ENCODE results near the gene ALCAM. TPM values are rescaled to one million over a fixed set of nuclear protein-coding genes. Genes with fewer than 3 reads are reported as not detected.

The ALCAM gene
- total RNA-seq, 1 experiment from 2014 or later: 0.85 TPM

DNA sequence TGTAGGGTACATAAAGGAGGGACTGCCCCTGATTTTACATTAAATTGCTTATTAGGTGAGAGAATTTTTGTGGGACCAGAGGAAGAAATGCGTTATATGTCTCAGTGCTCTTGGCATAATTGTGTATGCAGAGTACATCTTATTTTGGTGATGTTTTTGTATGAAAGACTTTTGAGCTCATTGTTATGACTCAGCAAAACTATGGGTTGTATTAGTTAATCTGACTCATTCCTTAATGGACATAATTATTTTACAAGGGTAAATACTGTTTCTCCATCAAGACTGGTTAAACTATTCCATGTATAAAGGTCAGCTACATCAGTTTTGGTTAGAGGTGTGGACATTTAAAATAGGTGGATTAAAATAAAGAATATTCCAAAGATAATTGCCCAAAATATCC, 156.8 kb downstream of the ALCAM start:
- Histone ChIP-seq H3K27me3 (no peaks in the 10 kb centered on the region), H3K4me1 (no peaks in the 10 kb centered on the region), H3K9me3 (replicated peaks) (no peaks in the 10 kb centered on the region), H3K27ac (no peak overlapping the region), H3K36me3 (no peaks in the 10 kb centered on the region), H3K4me3 (no peak overlapping the region)
- DNase-seq: no peak

DNA sequence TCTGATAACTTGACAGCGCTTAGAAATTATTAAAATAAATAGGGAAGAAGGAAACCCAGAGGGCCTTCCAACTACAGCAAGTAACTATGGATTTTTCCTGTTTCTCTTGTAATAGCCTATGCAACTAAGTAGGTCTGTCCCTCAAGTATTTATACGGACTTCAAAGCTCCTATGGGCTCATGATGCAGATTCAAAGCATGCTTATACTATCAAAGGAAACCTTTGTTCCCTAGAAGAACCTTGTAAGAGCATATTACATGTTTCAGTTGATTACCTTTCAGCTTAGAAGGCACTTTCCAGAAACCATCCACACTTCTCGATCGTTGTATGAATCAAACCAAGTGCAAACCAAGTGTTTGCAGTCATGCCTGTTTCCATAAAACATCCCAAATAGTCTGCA, 158.8 kb downstream of the ALCAM start:
- no peak overlapping the region for H3K4me3 ChIP-seq
- H3K27ac ChIP-seq: no peak overlapping the region
- H3K27me3 ChIP-seq: no peaks in the 10 kb centered on the region
- H3K4me1 ChIP-seq: no peaks in the 10 kb centered on the region
- H3K36me3 ChIP-seq: no peaks in the 10 kb centered on the region
- DNase-seq: no peak
- H3K9me3 ChIP-seq (replicated peaks): no peaks in the 10 kb centered on the region

DNA sequence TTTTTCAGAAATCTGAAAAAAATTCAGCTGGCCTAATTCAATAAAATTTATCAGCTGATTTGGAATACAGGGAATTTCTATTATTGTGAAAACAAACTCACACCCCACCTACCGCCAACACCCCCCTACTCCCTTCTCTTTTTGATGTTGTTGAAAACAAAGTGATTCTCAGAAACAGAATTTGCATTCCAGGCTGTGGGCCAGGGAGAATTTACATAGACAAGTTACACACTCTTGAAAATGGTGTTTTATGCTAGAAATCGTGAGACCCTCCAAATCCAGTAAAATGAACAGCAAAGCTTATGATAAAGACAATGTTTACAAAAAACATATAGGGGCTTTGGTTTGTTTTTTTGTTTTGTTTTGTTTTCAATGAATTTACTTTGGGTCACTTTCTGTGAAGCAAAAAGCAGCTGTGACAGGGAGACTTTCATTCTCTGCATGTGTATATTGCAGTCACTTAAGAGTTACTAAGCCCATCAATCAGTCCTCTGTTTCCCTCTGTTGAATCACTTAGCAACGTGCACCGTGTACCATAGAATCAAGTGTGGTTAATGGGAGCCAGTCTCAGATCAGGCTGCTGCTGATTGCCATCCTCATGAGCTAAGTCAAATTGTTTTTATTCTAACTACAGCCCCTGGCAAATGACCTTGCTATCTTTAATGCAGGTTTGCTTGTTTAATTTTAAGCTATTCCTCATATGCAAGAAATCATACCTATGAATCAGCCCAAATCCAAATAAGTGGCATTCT, 159.8 kb downstream of the ALCAM start:
- no peak overlapping the region for H3K4me3 ChIP-seq
- no peaks in the 10 kb centered on the region for H3K27me3 ChIP-seq
- no peak overlapping the region for H3K27ac ChIP-seq
- no peaks in the 10 kb centered on the region for H3K9me3 ChIP-seq (replicated peaks)
- H3K4me1 ChIP-seq: no peaks in the 10 kb centered on the region
- no peaks in the 10 kb centered on the region for H3K36me3 ChIP-seq
- no peak for DNase-seq

DNA sequence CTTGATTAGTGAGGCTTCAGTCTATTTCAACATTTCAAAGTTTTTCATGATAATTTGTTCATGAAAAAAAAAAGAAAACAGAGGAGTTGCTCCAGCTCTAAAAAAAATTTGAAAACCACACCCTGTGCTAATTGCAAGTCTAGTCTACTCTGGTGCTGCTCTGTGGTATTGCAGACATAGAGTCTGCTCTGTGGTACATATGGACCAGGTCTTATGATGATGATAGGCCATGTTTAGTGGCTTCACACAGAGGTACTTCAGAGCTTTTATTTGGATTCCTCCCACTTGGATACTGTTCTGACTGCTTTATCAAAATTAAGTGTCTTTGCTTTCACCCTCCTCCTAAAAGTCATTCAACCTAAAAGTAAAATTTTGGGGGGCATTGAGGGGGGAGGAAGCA, 160.8 kb downstream of the ALCAM start:
- Histone ChIP-seq H3K36me3 (no peaks in the 10 kb centered on the region), H3K27ac (no peak overlapping the region), H3K4me3 (no peak overlapping the region), H3K27me3 (no peaks in the 10 kb centered on the region), H3K9me3 (replicated peaks) (no peaks in the 10 kb centered on the region), H3K4me1 (no peaks in the 10 kb centered on the region)
- DNase-seq: no peak

DNA sequence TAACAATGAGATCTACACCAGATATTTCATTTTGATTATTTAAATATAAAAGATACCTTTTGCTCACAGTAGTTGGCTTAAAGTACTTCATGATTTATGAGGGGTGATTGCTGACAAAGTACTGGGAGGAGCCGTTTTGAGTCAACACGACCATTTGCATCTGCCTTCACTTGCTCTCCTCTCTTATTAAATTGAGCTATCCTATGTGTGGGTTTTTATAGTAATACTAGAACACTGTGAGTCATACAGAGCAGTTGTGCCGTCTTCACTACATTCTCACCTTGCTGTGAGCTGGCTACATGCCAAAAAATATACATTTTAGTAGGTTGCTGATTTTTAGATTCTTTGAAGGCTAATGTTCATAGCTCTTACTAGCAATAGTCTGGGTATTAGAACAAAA, 161.2 kb downstream of the ALCAM start:
- Histone ChIP-seq H3K9me3 (replicated peaks) (no peaks in the 10 kb centered on the region), H3K27me3 (no peaks in the 10 kb centered on the region), H3K27ac (no peak overlapping the region), H3K4me3 (no peak overlapping the region), H3K36me3 (no peaks in the 10 kb centered on the region), H3K4me1 (no peaks in the 10 kb centered on the region)
- peak in 1 of 2 experiments; percentile 10 for DNase-seq

DNA sequence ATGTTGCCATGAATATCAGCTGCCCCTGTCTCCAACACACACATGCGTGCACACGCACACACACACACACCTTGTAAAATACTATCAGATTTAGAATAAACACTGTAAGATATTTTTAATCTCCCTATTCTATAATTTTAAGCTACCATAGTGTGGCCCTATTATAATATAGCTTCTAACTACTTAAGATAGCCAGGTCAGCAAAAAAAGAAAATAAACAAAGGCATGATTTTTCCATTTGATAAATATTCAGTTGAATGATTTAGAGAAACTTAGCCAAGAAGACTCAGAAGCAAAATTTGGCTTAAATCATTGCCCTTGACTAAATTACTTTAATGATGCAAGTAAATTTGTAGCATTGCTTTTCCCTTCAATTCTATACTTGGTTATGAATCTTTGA, 162.2 kb downstream of the ALCAM start:
- no peak for DNase-seq
- Histone ChIP-seq H3K4me3 (no peak overlapping the region), H3K9me3 (replicated peaks) (no peaks in the 10 kb centered on the region), H3K27me3 (no peaks in the 10 kb centered on the region), H3K4me1 (no peaks in the 10 kb centered on the region), H3K36me3 (no peaks in the 10 kb centered on the region), H3K27ac (no peak overlapping the region)

DNA sequence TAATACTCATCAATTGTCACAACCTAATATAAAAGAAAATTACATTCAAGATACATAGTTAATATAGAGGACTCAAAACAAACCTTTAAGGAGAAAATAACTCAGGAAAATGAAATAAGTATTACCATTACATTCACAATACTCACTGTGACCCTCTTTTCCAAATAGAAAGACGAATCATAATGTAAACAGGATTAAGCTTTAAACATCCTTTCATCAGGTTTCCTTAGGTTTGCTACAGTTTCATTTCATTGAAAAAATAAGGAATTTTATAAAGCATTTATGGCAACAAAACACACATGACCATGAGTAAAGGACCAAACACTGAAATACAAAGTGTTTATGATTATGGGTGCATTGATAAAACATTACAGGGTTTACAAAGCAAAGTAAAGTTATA, 162.7 kb downstream of the ALCAM start:
- H3K4me1 ChIP-seq: no peaks in the 10 kb centered on the region
- no peaks in the 10 kb centered on the region for H3K27me3 ChIP-seq
- no peaks in the 10 kb centered on the region for H3K9me3 ChIP-seq (replicated peaks)
- no peak overlapping the region for H3K27ac ChIP-seq
- H3K36me3 ChIP-seq: no peaks in the 10 kb centered on the region
- DNase-seq: no peak
- H3K4me3 ChIP-seq: no peak overlapping the region

DNA sequence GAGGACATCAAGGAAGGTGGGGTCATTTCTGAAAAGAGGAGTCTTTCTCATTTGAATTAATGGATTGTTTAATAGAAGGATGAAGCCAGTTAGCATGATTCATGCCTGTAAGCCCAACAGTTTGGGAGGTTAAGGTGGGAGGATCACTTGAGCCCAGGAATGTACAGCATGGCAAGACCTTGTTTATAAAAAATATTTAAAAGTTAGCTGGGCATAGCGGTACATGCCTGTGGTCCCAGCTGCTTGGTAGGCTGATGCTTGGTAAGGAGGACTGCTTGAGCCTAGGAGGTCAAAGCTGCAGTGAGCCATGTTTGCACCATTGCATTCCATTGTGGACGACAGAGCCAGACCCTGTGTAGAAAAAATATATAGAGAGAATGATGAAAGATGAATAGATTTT, 165.5 kb downstream of the ALCAM start:
- H3K36me3 ChIP-seq: no peaks in the 10 kb centered on the region
- no peak overlapping the region for H3K4me3 ChIP-seq
- H3K9me3 ChIP-seq (replicated peaks): no peaks in the 10 kb centered on the region
- no peak overlapping the region for H3K27ac ChIP-seq
- DNase-seq: no peak
- H3K4me1 ChIP-seq: no peaks in the 10 kb centered on the region
- H3K27me3 ChIP-seq: no peaks in the 10 kb centered on the region

DNA sequence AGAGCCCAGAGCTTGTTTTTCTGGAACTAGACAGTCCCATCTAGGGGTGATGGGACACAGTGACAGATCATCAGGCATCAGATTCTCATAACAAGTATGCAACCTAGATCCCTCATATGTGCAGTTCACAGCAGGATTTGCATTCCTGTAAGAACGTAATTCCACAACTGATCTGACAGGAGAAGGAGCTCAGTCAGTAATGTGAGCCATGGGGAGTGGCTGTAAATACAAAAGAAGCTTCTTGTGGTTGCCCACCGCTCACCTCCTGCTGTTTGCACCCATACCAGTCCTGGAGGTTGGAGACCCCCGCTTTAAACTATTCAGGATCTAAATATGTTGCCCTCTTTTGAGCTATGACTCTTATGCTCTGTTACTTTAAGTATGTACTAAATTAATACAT, 167.3 kb downstream of the ALCAM start:
- DNase-seq: peak; percentile 1 to 11
- Histone ChIP-seq H3K27me3 (no peaks in the 10 kb centered on the region), H3K36me3 (no peaks in the 10 kb centered on the region), H3K4me3 (no peak overlapping the region), H3K4me1 (no peaks in the 10 kb centered on the region), H3K27ac (no peak overlapping the region), H3K9me3 (replicated peaks) (no peaks in the 10 kb centered on the region)

DNA sequence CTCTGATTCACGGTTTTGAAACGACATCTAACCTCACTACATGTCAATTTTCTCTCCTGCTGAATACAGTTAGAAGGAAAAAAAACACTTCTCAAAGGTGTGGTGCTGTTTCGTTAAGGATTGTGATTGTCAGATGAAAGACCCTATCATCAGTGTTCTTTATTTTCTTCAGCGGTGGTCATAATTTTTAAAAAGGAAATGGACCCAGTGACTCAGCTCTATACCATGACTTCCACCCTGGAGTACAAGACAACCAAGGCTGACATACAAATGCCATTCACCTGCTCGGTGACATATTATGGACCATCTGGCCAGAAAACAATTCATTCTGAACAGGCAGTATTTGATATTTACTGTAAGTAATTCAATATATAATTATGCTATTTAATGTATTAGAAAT, 167.8 kb downstream of the ALCAM start:
- H3K27ac ChIP-seq: no peak overlapping the region
- no peak for DNase-seq
- no peaks in the 10 kb centered on the region for H3K36me3 ChIP-seq
- H3K27me3 ChIP-seq: no peaks in the 10 kb centered on the region
- H3K4me1 ChIP-seq: no peaks in the 10 kb centered on the region
- H3K9me3 ChIP-seq (replicated peaks): no peaks in the 10 kb centered on the region
- no peak overlapping the region for H3K4me3 ChIP-seq

DNA sequence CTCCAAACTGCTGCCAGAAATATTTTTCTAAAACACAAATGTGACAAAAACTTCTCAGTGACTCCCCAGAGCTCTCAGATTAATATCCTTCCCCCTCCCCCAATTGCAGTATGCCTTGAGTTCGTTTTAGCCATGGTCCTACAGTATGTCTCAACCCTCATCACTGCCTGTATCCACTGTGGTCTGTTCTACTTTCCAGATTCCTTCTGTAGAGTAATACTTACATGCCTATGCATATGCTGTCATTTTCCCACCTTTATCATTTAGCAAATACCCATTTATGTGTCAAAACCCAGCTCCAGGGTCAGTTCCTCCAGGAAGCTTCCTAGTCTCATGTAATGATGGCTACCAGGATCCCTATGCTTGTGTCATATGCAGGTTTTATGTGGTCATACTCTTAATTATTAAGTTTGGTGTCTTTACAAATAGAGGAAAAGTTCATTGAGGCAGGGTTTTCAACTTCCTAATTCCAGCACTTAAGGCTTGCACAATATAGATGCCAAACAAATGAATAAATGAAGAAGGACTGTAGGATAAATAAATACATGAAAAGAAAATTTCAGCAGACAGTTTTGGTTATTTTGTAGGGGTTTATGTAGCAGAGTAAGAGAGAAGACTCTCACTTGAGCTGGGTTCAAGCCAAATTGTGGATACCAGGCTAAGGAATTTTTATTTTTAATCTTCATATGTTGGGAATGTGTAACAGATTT, 170.8 kb downstream of the ALCAM start:
- H3K9me3 ChIP-seq (replicated peaks): no peaks in the 10 kb centered on the region
- no peaks in the 10 kb centered on the region for H3K4me1 ChIP-seq
- no peak overlapping the region for H3K4me3 ChIP-seq
- H3K27me3 ChIP-seq: no peaks in the 10 kb centered on the region
- H3K36me3 ChIP-seq: no peaks in the 10 kb centered on the region
- H3K27ac ChIP-seq: no peak overlapping the region
- no peak for DNase-seq

DNA sequence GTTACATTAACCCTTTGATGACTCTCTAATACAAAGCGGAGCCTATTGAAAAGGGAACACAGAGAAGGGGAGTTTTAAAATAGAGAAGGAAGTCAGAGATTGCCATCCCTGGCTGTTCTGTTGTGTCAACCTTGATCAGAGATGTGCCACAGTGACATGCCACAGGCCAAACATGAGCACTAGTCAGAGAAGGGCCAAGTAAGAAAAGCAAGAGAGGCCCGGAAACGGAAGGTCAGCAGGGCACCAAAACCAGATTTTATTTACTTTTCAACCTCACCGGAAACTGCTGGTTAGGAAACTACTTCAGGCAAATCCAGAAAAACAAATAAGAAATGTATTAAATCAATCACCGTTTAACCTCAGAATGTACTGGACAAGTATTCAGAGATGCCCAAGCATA, 171.8 kb downstream of the ALCAM start:
- H3K27ac ChIP-seq: no peak overlapping the region
- H3K9me3 ChIP-seq (replicated peaks): no peaks in the 10 kb centered on the region
- no peak overlapping the region for H3K4me3 ChIP-seq
- H3K4me1 ChIP-seq: no peaks in the 10 kb centered on the region
- H3K36me3 ChIP-seq: no peaks in the 10 kb centered on the region
- no peak for DNase-seq
- H3K27me3 ChIP-seq: no peaks in the 10 kb centered on the region

DNA sequence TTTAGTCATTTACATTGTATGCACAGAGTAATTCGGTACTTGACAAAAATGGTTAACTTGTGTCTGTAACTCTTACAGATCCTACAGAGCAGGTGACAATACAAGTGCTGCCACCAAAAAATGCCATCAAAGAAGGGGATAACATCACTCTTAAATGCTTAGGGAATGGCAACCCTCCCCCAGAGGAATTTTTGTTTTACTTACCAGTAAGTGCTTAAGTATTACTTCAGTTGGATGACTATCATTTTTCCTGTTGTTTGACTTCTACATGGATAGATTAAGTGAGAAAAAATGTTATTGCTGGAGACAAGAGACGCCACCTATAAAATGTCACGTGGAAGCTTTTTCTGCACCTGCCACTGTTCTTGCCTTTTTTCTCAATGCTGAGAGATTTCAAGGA, 173.2 kb downstream of the ALCAM start:
- Histone ChIP-seq H3K4me1 (no peaks in the 10 kb centered on the region), H3K4me3 (no peak overlapping the region), H3K27ac (no peak overlapping the region), H3K9me3 (replicated peaks) (no peaks in the 10 kb centered on the region), H3K36me3 (no peaks in the 10 kb centered on the region), H3K27me3 (no peaks in the 10 kb centered on the region)
- DNase-seq: no peak

DNA sequence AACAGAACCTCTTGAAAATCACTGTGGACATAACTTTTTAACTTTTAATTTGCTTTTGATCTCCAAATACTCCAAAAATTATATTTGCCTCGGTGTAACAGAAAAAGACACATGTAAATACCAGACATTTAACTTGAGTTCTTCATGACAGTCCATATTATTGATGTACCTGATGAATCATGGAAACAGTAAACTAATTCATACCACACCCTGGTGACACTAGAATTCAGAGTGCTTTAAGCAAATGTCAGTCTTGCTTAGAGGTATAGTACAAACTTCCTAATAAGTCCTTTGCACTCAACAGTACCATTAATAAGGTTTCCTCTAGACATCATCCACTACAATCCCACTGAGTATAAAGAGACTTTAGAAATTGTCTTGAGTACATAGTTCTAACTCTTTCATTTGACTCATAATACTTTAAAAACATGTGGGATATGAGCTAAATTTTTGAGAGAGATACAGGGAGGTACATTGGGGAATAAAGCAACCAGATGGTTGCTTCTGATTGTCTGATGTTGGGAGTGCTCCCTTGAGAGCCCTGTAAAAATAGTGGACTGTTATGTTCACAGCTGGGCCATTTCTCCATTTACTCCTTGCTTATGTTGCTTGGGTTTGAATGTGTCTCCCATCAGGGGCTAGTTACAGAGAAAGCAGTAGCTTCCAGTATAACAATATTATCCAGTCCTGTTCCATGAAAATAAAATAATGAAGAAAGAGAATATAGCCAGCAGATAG, 175.7 kb downstream of the ALCAM start:
- Histone ChIP-seq H3K4me3 (no peak overlapping the region), H3K4me1 (no peaks in the 10 kb centered on the region), H3K9me3 (replicated peaks) (no peaks in the 10 kb centered on the region), H3K27ac (no peak overlapping the region), H3K27me3 (no peaks in the 10 kb centered on the region), H3K36me3 (no peaks in the 10 kb centered on the region)
- DNase-seq: no peak

DNA sequence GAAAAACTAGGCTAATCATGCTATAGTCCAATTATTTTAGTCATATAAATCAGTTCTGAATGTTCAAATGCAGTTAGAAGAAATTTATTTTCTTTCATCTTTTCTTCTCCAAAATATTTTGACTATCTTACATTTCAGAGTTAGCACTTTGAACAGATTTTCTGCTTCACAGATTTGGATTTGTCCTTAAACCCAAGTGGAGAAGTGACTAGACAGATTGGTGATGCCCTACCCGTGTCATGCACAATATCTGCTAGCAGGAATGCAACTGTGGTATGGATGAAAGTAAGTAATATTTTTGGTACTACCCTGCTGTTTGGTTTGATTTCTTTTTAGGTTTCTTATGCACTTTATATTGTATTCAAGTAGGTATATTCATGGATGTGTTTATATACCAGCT, 178.3 kb downstream of the ALCAM start:
- H3K9me3 ChIP-seq (replicated peaks): no peaks in the 10 kb centered on the region
- no peaks in the 10 kb centered on the region for H3K36me3 ChIP-seq
- DNase-seq: no peak
- no peaks in the 10 kb centered on the region for H3K27me3 ChIP-seq
- no peaks in the 10 kb centered on the region for H3K4me1 ChIP-seq
- no peak overlapping the region for H3K4me3 ChIP-seq
- H3K27ac ChIP-seq: no peak overlapping the region

Measured in SJCRH30 (cell line).